HEK293 (cell line): Measurements from ENCODE around the gene ZNF260.

Experiments used
- CTCF ChIA-PET: fragments of 350-600 bp; formaldehyde crosslinking; extraction: SDS; loops from one replicate; lab custom pipeline; 2021; ENCODE audit warnings: antibody characterized with exemption; lab: Yijun Ruan, JAX
- POLR2A ChIA-PET: fragments of 300-600 bp; formaldehyde crosslinking; extraction: SDS; loops from one replicate; lab custom pipeline; 2020; ENCODE audit warnings: antibody characterized with exemption, inconsistent platforms; lab: Yijun Ruan, JAX
- H3K27ac ChIP-seq: fragments of 200-500 bp; sonication (Bioruptor generic); 2 replicates; pipeline ENCODE4 v1.5.1; 2014; ENCODE audit warnings: low read depth, low read length, control low read depth, inconsistent platforms; ENCODE audit errors: extremely low read depth
- H3K36me3 ChIP-seq, 2 experiments: fragments of 200-500 bp in 1 of 2; sonication (Bioruptor generic) in 1 of 2; 1 replicate in 1 of 2; 2 replicates in 1 of 2; pipeline ENCODE4 v1.5.1; 2014 to 2017; ENCODE audit warnings: inconsistent platforms in 2 of 2, low read length in 2 of 2; ENCODE audit not compliant: control insufficient read depth in 2 of 2, insufficient read depth in 1 of 2
- H3K4me1 ChIP-seq: fragments of 200-500 bp; sonication (Bioruptor generic); 2 replicates; pipeline ENCODE4 v1.5.1; 2014; ENCODE audit warnings: mild to moderate bottlenecking, low read length, inconsistent platforms; ENCODE audit not compliant: control insufficient read depth, insufficient read depth
- H3K4me3 ChIP-seq: 2 replicates; pipeline ENCODE4 v1.5.1; 2011; ENCODE audit warnings: low read depth, mild to moderate bottlenecking, control low read depth, low read length, moderate library complexity
- H3K9me3 ChIP-seq: fragments of 200-500 bp; sonication (Bioruptor generic); 2 replicates; pipeline ENCODE4 v1.5.1; 2014; ENCODE audit warnings: low read depth, low read length, inconsistent platforms; ENCODE audit not compliant: control insufficient read depth, insufficient read depth
- GFI1B ChIP-seq: fragments of 450-650 bp; formaldehyde crosslinking; IDR thresholded peaks from 2 replicates; pipeline ENCODE4 v1.5.1; 2016; ENCODE audit warnings: missing biosample characterization, missing genetic modification characterization
- HIC1 ChIP-seq: fragments of 450-650 bp; formaldehyde crosslinking; IDR thresholded peaks from 2 replicates; pipeline ENCODE4 v1.5.1; 2016; ENCODE audit warnings: missing biosample characterization, missing genetic modification characterization
- ZFP69B ChIP-seq: fragments of 450-650 bp; formaldehyde crosslinking; IDR thresholded peaks from 2 replicates; pipeline ENCODE4 v1.5.1; 2016; ENCODE audit warnings: missing biosample characterization, missing genetic modification characterization
- ZNF211 ChIP-seq: fragments of 450-650 bp; formaldehyde crosslinking; IDR thresholded peaks from 2 replicates; pipeline ENCODE4 v1.5.1; 2016; ENCODE audit warnings: low read depth, missing biosample characterization, missing genetic modification characterization
- ZNF223 ChIP-seq: fragments of 450-650 bp; formaldehyde crosslinking; IDR thresholded peaks from 2 replicates; pipeline ENCODE4 v1.5.1; 2016; ENCODE audit warnings: missing biosample characterization, missing genetic modification characterization
- ZNF23 ChIP-seq: fragments of 450-650 bp; formaldehyde crosslinking; IDR thresholded peaks from 2 replicates; pipeline ENCODE4 v1.5.1; 2016; ENCODE audit warnings: missing biosample characterization, missing genetic modification characterization, borderline replicate concordance
- ZNF302 ChIP-seq: fragments of 450-650 bp; formaldehyde crosslinking; IDR thresholded peaks from 2 replicates; pipeline ENCODE4 v1.5.1; 2016; ENCODE audit warnings: missing biosample characterization, missing genetic modification characterization, low read depth
- ZNF324 ChIP-seq: fragments of 450-650 bp; formaldehyde crosslinking; IDR thresholded peaks from 2 replicates; pipeline ENCODE4 v1.5.1; 2016; ENCODE audit warnings: missing biosample characterization, missing genetic modification characterization
- ZNF350 ChIP-seq: fragments of 450-650 bp; formaldehyde crosslinking; IDR thresholded peaks from 2 replicates; pipeline ENCODE4 v1.5.0; 2017; ENCODE audit warnings: missing biosample characterization, mild to moderate bottlenecking, missing genetic modification characterization
- ZNF416 ChIP-seq: fragments of 450-650 bp; formaldehyde crosslinking; IDR thresholded peaks from 2 replicates; pipeline ENCODE4 v1.5.1; 2016; ENCODE audit warnings: missing biosample characterization, missing genetic modification characterization
- ZNF596 ChIP-seq: fragments of 450-650 bp; IDR thresholded peaks from 2 replicates; pipeline ENCODE4 v1.5.0; 2018; ENCODE audit warnings: missing biosample characterization, mild to moderate bottlenecking, missing genetic modification characterization, moderate library complexity
- ZNF600 ChIP-seq: fragments of 450-650 bp; formaldehyde crosslinking; IDR thresholded peaks from 2 replicates; pipeline ENCODE4 v1.5.1; 2016; ENCODE audit warnings: missing biosample characterization, missing genetic modification characterization
- ZNF704 ChIP-seq: fragments of 450-650 bp; formaldehyde crosslinking; IDR thresholded peaks from 2 replicates; pipeline ENCODE4 v1.5.1; 2016; ENCODE audit warnings: missing biosample characterization, missing genetic modification characterization
- ZNF791 ChIP-seq: fragments of 450-650 bp; formaldehyde crosslinking; IDR thresholded peaks from 2 replicates; pipeline ENCODE4 v1.5.1; 2016; ENCODE audit warnings: missing biosample characterization, missing genetic modification characterization
- ZNF792 ChIP-seq: fragments of 450-650 bp; formaldehyde crosslinking; IDR thresholded peaks from 2 replicates; pipeline ENCODE4 v1.5.1; 2016; ENCODE audit warnings: missing biosample characterization, missing genetic modification characterization
- ZSCAN30 ChIP-seq: fragments of 450-650 bp; IDR thresholded peaks from 2 replicates; pipeline ENCODE4 v1.5.1; 2018; ENCODE audit warnings: missing biosample characterization, mild to moderate bottlenecking, missing genetic modification characterization, moderate library complexity
- ZSCAN4 ChIP-seq: fragments of 450-650 bp; formaldehyde crosslinking; IDR thresholded peaks from 2 replicates; pipeline ENCODE4 v1.5.1; 2017; ENCODE audit warnings: missing biosample characterization, missing genetic modification characterization

Gene ZNF260

GRCh38 chr19:36482876-36483275 is 45.2 kb downstream of the ZNF260 start:
- ChIA-PET POLR2A (interaction anchor here (0.6 to 0.7 kb wide), 3 partner anchors 85 to 1028 kb away, joined by 3 to 4 read pairs (median 4); no protein-coding TSS in a partner anchor), CTCF (interaction anchor here (0.9 kb wide), 1 partner anchor 11 kb away, joined by 3 read pairs; no protein-coding TSS in a partner anchor)
- no peak overlapping the region for H3K4me3 ChIP-seq
- H3K4me1 ChIP-seq, result no peaks in the 10 kb centered on the region
- H3K36me3 ChIP-seq, result peaks cover 10 to 46% of the 10 kb centered on the region in 2 experiments
- no peak overlapping the region for H3K27ac ChIP-seq
- no peak for TF ChIP-seq ZNF596
- no peak for TF ChIP-seq ZSCAN30 (tag by site-specific recombination)
- no peak for TF ChIP-seq ZFP69B
- no peak for TF ChIP-seq ZNF791
- TF ChIP-seq GFI1B, result no peak
- TF ChIP-seq ZNF23 (tag by site-specific recombination), result no peak
- TF ChIP-seq ZNF704 (tag by site-specific recombination), result no peak
- TF ChIP-seq ZNF302, result no peak
- TF ChIP-seq ZNF792 (tag by site-specific recombination), result no peak
- TF ChIP-seq ZNF324 (tag by site-specific recombination), result no peak
- TF ChIP-seq HIC1 (tag by site-specific recombination), result no peak
- TF ChIP-seq ZNF211 (tag by site-specific recombination), result no peak
- TF ChIP-seq ZNF350, result no peak
- no peak for TF ChIP-seq ZSCAN4 (tag by site-specific recombination)
- TF ChIP-seq ZNF600, result no peak
- no peak for TF ChIP-seq ZNF223 (tag by site-specific recombination)
- TF ChIP-seq ZNF416 (tag by site-specific recombination), result no peak
- peaks cover 23% of the 10 kb centered on the region for H3K9me3 ChIP-seq
